A673 (cell line): Measurements from ENCODE around the gene IQGAP3. TPM values are rescaled to one million over a fixed set of nuclear protein-coding genes. Genes with fewer than 3 reads are reported as not detected.

Source experiments
- BruUV-seq: library from RNA; stranded (reverse); fragments of 400-500 nt; replicated peaks from 2 replicates; lab custom pipeline; 2021; lab: Mats Ljungman, UMichigan
- CTCF ChIA-PET: fragments of 300-600 bp; sonication (Branson Sonifier 250); formaldehyde crosslinking; loops from one replicate; lab custom pipeline; 2022; ENCODE audit warnings: antibody characterized with exemption; lab: Charles Lee
- POLR2A ChIA-PET: fragments of 300-600 bp; sonication (Branson Sonifier 250); formaldehyde crosslinking; loops from one replicate; lab custom pipeline; 2022; ENCODE audit warnings: antibody characterized with exemption; ENCODE audit not compliant: low non-redundant PET; lab: Charles Lee
- DNase-seq: peaks from one replicate; pipeline ENCODE4 v3.0.0-alpha.2; 2015; ENCODE audit warnings: low spot score
- H3K27ac ChIP-seq: fragments of 200-600 bp; sonication (generic); 2 replicates; pipeline ENCODE4 v1.5.1; 2016; ENCODE audit warnings: mixed run types, low read depth, mild to moderate bottlenecking, mixed read lengths, antibody characterized with exemption, low read length; ENCODE audit not compliant: poor library complexity, severe bottlenecking
- H3K27me3 ChIP-seq: fragments of 200-600 bp; sonication (generic); replicated peaks from 2 replicates; pipeline ENCODE4 v1.6.1; 2017; ENCODE audit warnings: mixed run types, low read depth, mild to moderate bottlenecking, mixed read lengths, antibody characterized with exemption, low read length; ENCODE audit not compliant: insufficient read depth, poor library complexity
- H3K36me3 ChIP-seq: fragments of 200-600 bp; sonication (generic); 2 replicates; pipeline ENCODE4 v1.6.1; 2016; ENCODE audit warnings: mixed run types, mild to moderate bottlenecking, mixed read lengths, antibody characterized with exemption, low read length; ENCODE audit not compliant: insufficient read depth, poor library complexity, severe bottlenecking
- H3K4me1 ChIP-seq: fragments of 200-600 bp; sonication (generic); 2 replicates; pipeline ENCODE4 v1.6.1; 2017; ENCODE audit warnings: mixed run types, mild to moderate bottlenecking, mixed read lengths, antibody characterized with exemption, low read length; ENCODE audit not compliant: insufficient read depth, poor library complexity, severe bottlenecking
- H3K4me3 ChIP-seq: fragments of 200-600 bp; sonication (generic); 2 replicates; pipeline ENCODE4 v1.5.1; 2016; ENCODE audit warnings: low read depth, mixed run types, mild to moderate bottlenecking, mixed read lengths, low read length; ENCODE audit not compliant: poor library complexity, severe bottlenecking
- H3K9me3 ChIP-seq: fragments of 200-600 bp; sonication (generic); 2 replicates; pipeline ENCODE4 v1.6.1; 2016; ENCODE audit warnings: mixed run types, low read depth, mild to moderate bottlenecking, mixed read lengths, antibody characterized with exemption, low read length; ENCODE audit not compliant: poor library complexity, severe bottlenecking
- EZH2 ChIP-seq: fragments of 200-600 bp; sonication (generic); IDR thresholded peaks from 2 replicates; pipeline ENCODE4 v1.6.1; 2017; ENCODE audit warnings: borderline replicate concordance, low read depth, mild to moderate bottlenecking, mixed read lengths, antibody characterized with exemption, low read length; ENCODE audit not compliant: poor library complexity, severe bottlenecking
- intact Hi-C: fragments of 100-400 bp; cut with micrococcal nuclease; formaldehyde crosslinking; loops from one replicate; pipeline ENCODE4 v1.10.0; 2022; ENCODE audit not compliant: unreplicated experiment
- total RNA-seq: library from RNA; stranded (reverse); gene quantifications from 2 replicates; pipeline ENCODE4 v1.2.3, GENCODE V29; 2021
- TF ChIP-seq, protein P1 (sequence below): fragments of 300-800, 200-600 bp; sonication (generic); conservative IDR thresholded peaks from 2 replicates; pipeline ENCODE4 v1.5.1; 2017; ENCODE audit warnings: low read depth, mild to moderate bottlenecking, antibody characterized with exemption, low read length, moderate library complexity, mixed read lengths

IQGAP3 gene
- total RNA-seq, 1 experiment from 2014 or later: 37.5 TPM

- DNase-seq: no peak
- intact Hi-C loops: no loop called here
- H3K36me3 ChIP-seq: no peaks in the 10 kb centered on the region
- no peaks in the 10 kb centered on the region for H3K9me3 ChIP-seq
- CTCF ChIA-PET: interaction anchor here (1.8 to 2.1 kb wide), 2 partner anchors 10 to 11 kb away, joined by 4 to 8 read pairs; partner anchors contain the start of gene MEF2D
- H3K27ac ChIP-seq: peak overlapping the region; percentile 59
- H3K4me1 ChIP-seq: peaks cover 25% of the 10 kb centered on the region
- POLR2A ChIA-PET: interaction anchor here (0.6 kb wide), 1 partner anchor 31 kb away, joined by 3 read pairs; no protein-coding TSS in a partner anchor
- no peak overlapping the region for H3K4me3 ChIP-seq
- no peaks in the 10 kb centered on the region for H3K27me3 ChIP-seq
- no TSS peak for BruUV-seq
- TF ChIP-seq, protein P1, sequence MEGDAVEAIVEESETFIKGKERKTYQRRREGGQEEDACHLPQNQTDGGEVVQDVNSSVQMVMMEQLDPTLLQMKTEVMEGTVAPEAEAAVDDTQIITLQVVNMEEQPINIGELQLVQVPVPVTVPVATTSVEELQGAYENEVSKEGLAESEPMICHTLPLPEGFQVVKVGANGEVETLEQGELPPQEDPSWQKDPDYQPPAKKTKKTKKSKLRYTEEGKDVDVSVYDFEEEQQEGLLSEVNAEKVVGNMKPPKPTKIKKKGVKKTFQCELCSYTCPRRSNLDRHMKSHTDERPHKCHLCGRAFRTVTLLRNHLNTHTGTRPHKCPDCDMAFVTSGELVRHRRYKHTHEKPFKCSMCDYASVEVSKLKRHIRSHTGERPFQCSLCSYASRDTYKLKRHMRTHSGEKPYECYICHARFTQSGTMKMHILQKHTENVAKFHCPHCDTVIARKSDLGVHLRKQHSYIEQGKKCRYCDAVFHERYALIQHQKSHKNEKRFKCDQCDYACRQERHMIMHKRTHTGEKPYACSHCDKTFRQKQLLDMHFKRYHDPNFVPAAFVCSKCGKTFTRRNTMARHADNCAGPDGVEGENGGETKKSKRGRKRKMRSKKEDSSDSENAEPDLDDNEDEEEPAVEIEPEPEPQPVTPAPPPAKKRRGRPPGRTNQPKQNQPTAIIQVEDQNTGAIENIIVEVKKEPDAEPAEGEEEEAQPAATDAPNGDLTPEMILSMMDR: no peak
- TF ChIP-seq EZH2: no peak
Measured at GRCh38 chr1:156491151-156491949, 81.0 kb downstream of the IQGAP3 start.

DNA sequence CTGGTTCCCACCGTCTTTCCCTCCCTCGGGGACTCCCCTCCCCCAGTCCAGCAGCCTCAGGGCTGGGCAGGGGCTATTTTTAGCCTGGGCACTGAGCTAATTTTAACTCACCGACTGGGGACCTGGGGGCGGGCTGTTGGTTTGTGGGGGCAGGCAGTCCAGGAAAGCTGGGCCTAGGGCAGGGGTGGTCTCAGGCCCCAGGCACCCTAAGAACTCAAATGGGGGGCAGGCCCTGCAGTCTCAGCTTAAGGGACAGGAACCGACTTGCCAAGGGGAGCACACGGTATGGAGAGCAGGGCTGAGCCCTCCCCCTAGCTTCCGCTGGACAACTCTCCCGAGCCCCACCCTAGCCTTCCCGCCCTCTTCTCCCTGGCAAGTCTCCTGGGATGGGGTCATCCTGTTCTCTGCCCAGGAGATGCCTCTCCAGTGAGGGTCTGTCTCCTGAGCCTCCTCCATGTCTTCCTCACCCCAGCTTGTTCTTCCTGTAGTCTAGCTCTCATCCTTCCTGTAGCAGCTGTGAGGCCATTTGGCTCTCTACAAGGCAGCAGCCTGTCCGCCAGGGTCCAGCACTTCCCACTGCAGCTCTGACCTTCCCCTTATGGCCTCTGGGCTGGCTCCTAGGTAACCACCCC lies 81.8 kb downstream of the IQGAP3 start:
- intact Hi-C loops: no loop called here
- TF ChIP-seq, protein P1: no peak
- TF ChIP-seq EZH2: no peak
- no TSS peak for BruUV-seq
- Histone ChIP-seq H3K27me3 (no peaks in the 10 kb centered on the region), H3K9me3 (no peaks in the 10 kb centered on the region), H3K36me3 (no peaks in the 10 kb centered on the region), H3K27ac (peak overlapping the region; percentile 59), H3K4me1 (peaks cover 24% of the 10 kb centered on the region), H3K4me3 (no peak overlapping the region)
- CTCF ChIA-PET: interaction anchor here (1.8 to 2.1 kb wide), 2 partner anchors 10 to 11 kb away, joined by 4 to 8 read pairs; partner anchors contain the start of gene MEF2D
- POLR2A ChIA-PET: no interaction called here
- DNase-seq: no peak

GRCh38 chr1:156489935-156490293 lies 82.5 kb downstream of the IQGAP3 start:
- Histone ChIP-seq H3K36me3 (no peaks in the 10 kb centered on the region), H3K4me3 (no peak overlapping the region), H3K27ac (peak overlapping the region; percentile 59), H3K9me3 (no peaks in the 10 kb centered on the region), H3K4me1 (peaks cover 24% of the 10 kb centered on the region), H3K27me3 (no peaks in the 10 kb centered on the region)
- intact Hi-C loops: no loop called here
- POLR2A ChIA-PET: no interaction called here
- CTCF ChIA-PET: interaction anchor here (1.8 to 2.1 kb wide), 2 partner anchors 9 to 11 kb away, joined by 4 to 8 read pairs; partner anchors contain the start of gene MEF2D
- no TSS peak for BruUV-seq
- TF ChIP-seq EZH2: no peak
- TF ChIP-seq, protein P1: no peak
- no peak for DNase-seq
